GM18858 (cell line): ENCODE results near the gene NXN.
"Not testable (repeated sequence)": the region's sequence is repeated elsewhere in the genome, so short reads cannot be mapped to it uniquely, and the experiment has no call there.

ENCODE experiments used
- ATAC-seq: cut with Tn5 transposase; IDR thresholded peaks from one replicate; pipeline ENCODE4 v1.9.1; 2021; ENCODE audit not compliant: unreplicated experiment

The NXN gene

GRCh38 chr17:867896-868489 lies 111.6 kb downstream of the NXN start:
- no peak for ATAC-seq

- not testable (repeated sequence) for ATAC-seq
These were observed 112.3 kb downstream of the NXN start for GRCh38 chr17:867238-867637.

- ATAC-seq: no peak
These were observed 112.9 kb downstream of the NXN start for GRCh38 chr17:866568-867103.

- ATAC-seq: no peak
These were observed 115.3 kb downstream of the NXN start for GRCh38 chr17:864315-864714.

GRCh38 chr17:863880-864279 lies 115.7 kb downstream of the NXN start:
- ATAC-seq: no peak

- no peak for ATAC-seq
These were observed 117.0 kb downstream of the NXN start for GRCh38 chr17:862582-862981.

- no peak for ATAC-seq
These were observed 118.2 kb downstream of the NXN start for GRCh38 chr17:861364-861763.

GRCh38 chr17:860805-861204 lies 118.8 kb downstream of the NXN start:
- no peak for ATAC-seq

GRCh38 chr17:859824-860195 lies 119.8 kb downstream of the NXN start:
- no peak for ATAC-seq

GRCh38 chr17:859061-859823 lies 120.3 kb downstream of the NXN start:
- ATAC-seq: no peak

GRCh38 chr17:856149-856548 lies 123.4 kb downstream of the NXN start:
- ATAC-seq: no peak

- ATAC-seq: no peak
These were observed 124.0 kb downstream of the NXN start for GRCh38 chr17:855569-855968.

- not testable (repeated sequence) for ATAC-seq
These were observed 126.7 kb downstream of the NXN start for GRCh38 chr17:852850-853249.

- no peak for ATAC-seq
These were observed 127.2 kb downstream of the NXN start for GRCh38 chr17:852349-852748.

- no peak for ATAC-seq
These were observed 127.7 kb downstream of the NXN start for GRCh38 chr17:851924-852323.

GRCh38 chr17:850851-851763 lies 128.5 kb downstream of the NXN start:
- no peak for ATAC-seq

GRCh38 chr17:850086-850850 lies 129.3 kb downstream of the NXN start:
- ATAC-seq: no peak

GRCh38 chr17:848402-848801 lies 131.2 kb downstream of the NXN start:
- no peak for ATAC-seq

- ATAC-seq: no peak
These were observed 132.4 kb downstream of the NXN start for GRCh38 chr17:846901-847843.

- ATAC-seq: no peak
These were observed 138.3 kb downstream of the NXN start for GRCh38 chr17:841313-841712.
